ENCODE measurements around the gene SHB. TPM values are rescaled to one million over a fixed set of nuclear protein-coding genes. Genes with fewer than 3 reads are reported as not detected.

The SHB gene
- total RNA-seq, 1 donor from 2014 or later = 3.1 TPM

DNA sequence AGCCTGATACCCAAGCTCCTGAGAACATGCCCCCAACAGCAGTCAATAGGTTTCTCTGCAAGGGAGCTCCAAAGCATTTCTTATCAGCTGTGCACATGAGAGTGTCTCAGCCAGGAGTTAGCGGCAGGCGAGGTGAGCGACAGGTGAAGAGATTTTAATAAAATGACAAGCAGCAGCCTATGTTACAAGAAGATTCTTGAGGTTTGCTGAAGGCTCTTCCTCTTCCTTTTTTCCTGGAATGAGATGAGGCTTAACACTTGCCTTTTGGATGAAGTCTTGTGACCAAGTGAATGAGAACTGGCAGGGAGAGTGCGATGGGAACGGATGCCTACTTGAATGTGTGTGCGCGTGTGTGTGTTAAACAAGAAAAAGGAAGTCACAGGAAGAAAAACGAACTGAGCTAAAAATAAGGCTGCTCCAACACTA, 76.1 kb downstream of the SHB start:
- no peak overlapping the region for H3K4me3 ChIP-seq (ENCODE audit: low read length in 3 of 3)
- no peaks in the 10 kb centered on the region for H3K27me3 ChIP-seq (ENCODE audit: control insufficient read depth in 3 of 3, insufficient read depth in 3 of 3, low read length in 3 of 3)
- peak overlapping the region in 1 of 3 donors; percentile 18 for H3K9ac ChIP-seq (ENCODE audit: low read depth in 1 of 3, low read length in 3 of 3)
- no peaks in the 10 kb centered on the region for H3K9me3 ChIP-seq (ENCODE audit: control insufficient read depth in 3 of 3, low read length in 3 of 3)
- no peaks in the 10 kb centered on the region for H3K36me3 ChIP-seq (ENCODE audit: control insufficient read depth in 3 of 3, insufficient read depth in 3 of 3, low read length in 3 of 3)
- peak overlapping the region; percentile 14 for H3K27ac ChIP-seq (ENCODE audit: low read depth, low read length)
- H3K4me1 ChIP-seq (ENCODE audit: control insufficient read depth in 3 of 3, insufficient read depth in 3 of 3, low read length in 3 of 3) = peaks cover 22 to 43% (median 40%) of the 10 kb centered on the region in 3 donors

GRCh38 chr9:37990404-37991015, 78.5 kb downstream of the SHB start:
- Histone ChIP-seq H3K9me3 (ENCODE audit: control insufficient read depth in 3 of 3, low read length in 3 of 3) (no peaks in the 10 kb centered on the region), H3K9ac (ENCODE audit: low read depth in 1 of 3, low read length in 3 of 3) (no peak overlapping the region), H3K4me3 (ENCODE audit: low read length in 3 of 3) (no peak overlapping the region), H3K36me3 (ENCODE audit: control insufficient read depth in 3 of 3, insufficient read depth in 3 of 3, low read length in 3 of 3) (no peaks in the 10 kb centered on the region), H3K27me3 (ENCODE audit: control insufficient read depth in 3 of 3, insufficient read depth in 3 of 3, low read length in 3 of 3) (no peaks in the 10 kb centered on the region), H3K4me1 (ENCODE audit: control insufficient read depth in 3 of 3, insufficient read depth in 3 of 3, low read length in 3 of 3) (peaks cover 19 to 30% (median 29%) of the 10 kb centered on the region in 3 donors), H3K27ac (ENCODE audit: low read depth, low read length) (peak overlapping the region; percentile 45)

- H3K27me3 ChIP-seq (ENCODE audit: control insufficient read depth in 3 of 3, insufficient read depth in 3 of 3, low read length in 3 of 3) = no peaks in the 10 kb centered on the region
- H3K27ac ChIP-seq (ENCODE audit: low read depth, low read length) = peak overlapping the region; percentile 45
- no peaks in the 10 kb centered on the region for H3K36me3 ChIP-seq (ENCODE audit: control insufficient read depth in 3 of 3, insufficient read depth in 3 of 3, low read length in 3 of 3)
- no peak overlapping the region for H3K9ac ChIP-seq (ENCODE audit: low read depth in 1 of 3, low read length in 3 of 3)
- no peak overlapping the region for H3K4me3 ChIP-seq (ENCODE audit: low read length in 3 of 3)
- H3K9me3 ChIP-seq (ENCODE audit: control insufficient read depth in 3 of 3, low read length in 3 of 3) = no peaks in the 10 kb centered on the region
- H3K4me1 ChIP-seq (ENCODE audit: control insufficient read depth in 3 of 3, insufficient read depth in 3 of 3, low read length in 3 of 3) = peaks cover 15 to 29% (median 28%) of the 10 kb centered on the region in 3 donors
Observed at GRCh38 chr9:37989701-37990100, 79.3 kb downstream of the SHB start.

DNA sequence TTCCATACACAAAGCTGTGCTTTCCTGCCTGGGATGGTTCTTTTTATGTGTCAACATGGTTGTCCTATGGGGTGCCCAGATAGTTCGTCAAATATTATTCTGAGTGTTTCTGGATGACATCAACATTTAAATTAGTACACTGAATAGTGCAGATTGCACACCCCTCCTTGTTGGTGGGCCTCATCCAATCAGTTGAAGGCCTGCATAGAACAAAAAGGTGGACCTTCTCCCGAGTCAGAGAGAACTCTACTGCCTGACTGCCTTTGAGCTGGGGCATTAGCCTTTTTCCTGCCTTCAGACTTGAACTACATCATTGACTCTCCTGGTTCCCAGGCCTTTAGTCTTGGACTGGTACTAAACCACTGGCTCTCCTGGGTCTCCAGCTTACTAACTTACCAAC, 80.4 kb downstream of the SHB start:
- H3K9me3 ChIP-seq (ENCODE audit: control insufficient read depth in 3 of 3, low read length in 3 of 3) = no peaks in the 10 kb centered on the region
- H3K27ac ChIP-seq (ENCODE audit: low read depth, low read length) = peak overlapping the region; percentile 54
- H3K9ac ChIP-seq (ENCODE audit: low read depth in 1 of 3, low read length in 3 of 3) = no peak overlapping the region
- no peaks in the 10 kb centered on the region for H3K36me3 ChIP-seq (ENCODE audit: control insufficient read depth in 3 of 3, insufficient read depth in 3 of 3, low read length in 3 of 3)
- H3K4me3 ChIP-seq (ENCODE audit: low read length in 3 of 3) = no peak overlapping the region
- peaks cover 4 to 23% (median 19%) of the 10 kb centered on the region in 3 donors for H3K4me1 ChIP-seq (ENCODE audit: control insufficient read depth in 3 of 3, insufficient read depth in 3 of 3, low read length in 3 of 3)
- H3K27me3 ChIP-seq (ENCODE audit: control insufficient read depth in 3 of 3, insufficient read depth in 3 of 3, low read length in 3 of 3) = no peaks in the 10 kb centered on the region

- Histone ChIP-seq H3K36me3 (ENCODE audit: control insufficient read depth in 3 of 3, insufficient read depth in 3 of 3, low read length in 3 of 3) (no peaks in the 10 kb centered on the region), H3K4me3 (ENCODE audit: low read length in 3 of 3) (no peak overlapping the region), H3K9me3 (ENCODE audit: control insufficient read depth in 3 of 3, low read length in 3 of 3) (no peaks in the 10 kb centered on the region), H3K4me1 (ENCODE audit: control insufficient read depth in 3 of 3, insufficient read depth in 3 of 3, low read length in 3 of 3) (peaks cover 4 to 23% (median 18%) of the 10 kb centered on the region in 3 donors), H3K27me3 (ENCODE audit: control insufficient read depth in 3 of 3, insufficient read depth in 3 of 3, low read length in 3 of 3) (no peaks in the 10 kb centered on the region), H3K27ac (ENCODE audit: low read depth, low read length) (no peak overlapping the region), H3K9ac (ENCODE audit: low read depth in 1 of 3, low read length in 3 of 3) (peak overlapping the region in 1 of 3 donors; percentile 25)
Observed at GRCh38 chr9:37988041-37988440, 81.0 kb downstream of the SHB start.

DNA sequence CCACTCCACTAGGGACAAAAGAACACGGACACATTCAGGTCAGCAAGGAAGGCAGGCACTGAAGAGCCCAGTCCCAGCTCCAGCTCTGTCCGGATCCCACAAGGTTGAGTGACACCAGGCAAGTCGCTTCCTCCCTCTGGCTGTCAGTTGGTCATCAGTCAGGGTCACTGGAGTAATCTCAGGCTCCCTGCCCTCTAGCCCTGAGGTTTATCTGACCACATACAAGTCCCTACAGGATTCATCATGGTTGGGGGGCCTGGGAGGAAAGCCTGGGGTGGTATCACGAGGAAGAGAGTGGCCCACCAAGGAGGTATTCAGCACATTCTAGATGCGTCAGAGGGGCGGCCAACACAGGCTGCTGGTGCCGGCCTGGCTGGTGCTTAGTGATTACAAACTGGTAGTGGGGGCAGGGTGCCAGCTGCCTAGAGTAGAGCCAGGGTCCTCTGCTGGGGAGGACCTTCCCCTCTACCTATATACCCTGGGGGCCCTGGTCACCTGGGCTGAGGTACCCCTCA, 81.5 kb downstream of the SHB start:
- Histone ChIP-seq H3K36me3 (ENCODE audit: control insufficient read depth in 3 of 3, insufficient read depth in 3 of 3, low read length in 3 of 3) (no peaks in the 10 kb centered on the region), H3K4me1 (ENCODE audit: control insufficient read depth in 3 of 3, insufficient read depth in 3 of 3, low read length in 3 of 3) (peaks cover 4 to 22% (median 13%) of the 10 kb centered on the region in 3 donors), H3K4me3 (ENCODE audit: low read length in 3 of 3) (no peak overlapping the region), H3K27me3 (ENCODE audit: control insufficient read depth in 3 of 3, insufficient read depth in 3 of 3, low read length in 3 of 3) (no peaks in the 10 kb centered on the region), H3K27ac (ENCODE audit: low read depth, low read length) (no peak overlapping the region), H3K9ac (ENCODE audit: low read depth in 1 of 3, low read length in 3 of 3) (no peak overlapping the region), H3K9me3 (ENCODE audit: control insufficient read depth in 3 of 3, low read length in 3 of 3) (no peaks in the 10 kb centered on the region)

GRCh38 chr9:37986771-37987258, 82.2 kb downstream of the SHB start:
- no peak overlapping the region for H3K9ac ChIP-seq (ENCODE audit: low read depth in 1 of 3, low read length in 3 of 3)
- H3K4me3 ChIP-seq (ENCODE audit: low read length in 3 of 3) = no peak overlapping the region
- H3K27me3 ChIP-seq (ENCODE audit: control insufficient read depth in 3 of 3, insufficient read depth in 3 of 3, low read length in 3 of 3) = no peaks in the 10 kb centered on the region
- H3K4me1 ChIP-seq (ENCODE audit: control insufficient read depth in 3 of 3, insufficient read depth in 3 of 3, low read length in 3 of 3) = peaks cover 4 to 21% (median 13%) of the 10 kb centered on the region in 3 donors
- H3K36me3 ChIP-seq (ENCODE audit: control insufficient read depth in 3 of 3, insufficient read depth in 3 of 3, low read length in 3 of 3) = no peaks in the 10 kb centered on the region
- no peak overlapping the region for H3K27ac ChIP-seq (ENCODE audit: low read depth, low read length)
- no peaks in the 10 kb centered on the region for H3K9me3 ChIP-seq (ENCODE audit: control insufficient read depth in 3 of 3, low read length in 3 of 3)

DNA sequence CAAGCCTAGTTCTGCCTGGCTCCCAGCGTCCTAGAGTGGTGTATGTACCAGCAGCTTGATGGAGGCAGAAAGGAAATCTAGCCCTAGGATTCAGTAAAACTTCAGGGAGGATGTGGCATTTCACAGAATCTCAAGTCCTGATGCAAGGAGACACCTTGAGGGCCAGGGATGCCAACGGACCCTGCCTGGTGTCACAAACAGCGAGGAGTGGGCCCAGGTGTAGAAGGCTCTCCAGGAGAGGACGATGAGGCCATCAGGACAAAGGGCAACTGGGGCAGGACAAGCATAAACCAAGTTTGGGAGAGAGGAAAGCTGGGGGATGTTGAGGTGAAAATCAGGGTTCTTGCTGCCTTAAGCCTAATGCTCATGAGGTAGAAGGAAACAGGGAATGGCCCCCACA, 83.0 kb downstream of the SHB start:
- peaks cover 4 to 21% (median 13%) of the 10 kb centered on the region in 3 donors for H3K4me1 ChIP-seq (ENCODE audit: control insufficient read depth in 3 of 3, insufficient read depth in 3 of 3, low read length in 3 of 3)
- H3K9ac ChIP-seq (ENCODE audit: low read depth in 1 of 3, low read length in 3 of 3) = no peak overlapping the region
- H3K36me3 ChIP-seq (ENCODE audit: control insufficient read depth in 3 of 3, insufficient read depth in 3 of 3, low read length in 3 of 3) = no peaks in the 10 kb centered on the region
- H3K9me3 ChIP-seq (ENCODE audit: control insufficient read depth in 3 of 3, low read length in 3 of 3) = no peaks in the 10 kb centered on the region
- no peak overlapping the region for H3K27ac ChIP-seq (ENCODE audit: low read depth, low read length)
- H3K27me3 ChIP-seq (ENCODE audit: control insufficient read depth in 3 of 3, insufficient read depth in 3 of 3, low read length in 3 of 3) = no peaks in the 10 kb centered on the region
- H3K4me3 ChIP-seq (ENCODE audit: low read length in 3 of 3) = no peak overlapping the region

DNA sequence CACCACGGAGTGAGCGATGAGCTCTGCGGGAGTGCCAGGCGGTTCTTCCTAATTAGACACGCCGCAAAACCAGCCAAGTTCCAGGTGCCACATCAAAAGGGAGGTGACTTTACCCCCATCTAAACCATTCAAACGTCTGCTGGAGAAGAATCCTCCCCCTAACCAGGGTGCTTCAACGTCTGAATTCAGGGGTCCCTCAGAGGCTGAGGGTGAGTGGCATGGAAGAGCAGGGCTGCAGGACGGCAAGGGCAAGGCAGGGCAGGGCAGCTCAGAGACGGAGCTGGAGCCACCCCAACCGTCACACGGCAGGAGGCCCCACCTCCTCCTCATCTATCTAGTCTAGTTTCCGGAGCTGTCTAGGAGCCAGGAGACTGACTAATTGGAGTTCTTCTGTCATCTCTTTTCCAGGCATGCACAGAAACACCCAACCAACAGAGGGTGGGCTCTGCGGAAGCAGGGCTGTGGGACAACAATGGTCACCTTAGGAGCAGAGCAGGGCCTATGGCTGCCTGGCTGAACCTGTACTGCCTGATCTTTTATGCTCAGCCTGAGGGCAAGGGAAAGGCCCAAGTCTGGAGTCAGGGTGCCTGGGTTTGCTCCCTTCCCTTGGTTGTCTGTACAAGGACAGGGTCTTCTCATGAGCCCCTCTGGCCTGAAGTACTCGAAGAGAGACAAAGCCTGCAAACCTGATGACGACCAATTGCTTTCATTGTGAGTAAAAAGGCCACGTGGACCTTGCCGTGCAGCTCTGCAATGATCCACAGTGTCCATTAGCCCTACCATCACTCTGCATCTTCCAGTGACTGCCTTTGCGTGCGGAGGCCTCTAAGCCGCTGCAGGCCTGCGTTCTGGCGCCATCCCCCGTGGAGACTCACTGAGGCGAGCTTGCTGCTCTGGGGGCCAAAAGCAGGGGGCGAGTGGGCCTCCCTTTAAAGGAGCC, 84.1 kb downstream of the SHB start:
- Histone ChIP-seq H3K9ac (ENCODE audit: low read depth in 1 of 3, low read length in 3 of 3) (no peak overlapping the region), H3K9me3 (ENCODE audit: control insufficient read depth in 3 of 3, low read length in 3 of 3) (no peaks in the 10 kb centered on the region), H3K4me1 (ENCODE audit: control insufficient read depth in 3 of 3, insufficient read depth in 3 of 3, low read length in 3 of 3) (peaks cover 4 to 21% (median 13%) of the 10 kb centered on the region in 3 donors), H3K27ac (ENCODE audit: low read depth, low read length) (no peak overlapping the region), H3K4me3 (ENCODE audit: low read length in 3 of 3) (no peak overlapping the region), H3K36me3 (ENCODE audit: control insufficient read depth in 3 of 3, insufficient read depth in 3 of 3, low read length in 3 of 3) (no peaks in the 10 kb centered on the region), H3K27me3 (ENCODE audit: control insufficient read depth in 3 of 3, insufficient read depth in 3 of 3, low read length in 3 of 3) (no peaks in the 10 kb centered on the region)

- no peak overlapping the region for H3K27ac ChIP-seq (ENCODE audit: low read depth, low read length)
- H3K9me3 ChIP-seq (ENCODE audit: control insufficient read depth in 3 of 3, low read length in 3 of 3) = no peaks in the 10 kb centered on the region
- no peak overlapping the region for H3K9ac ChIP-seq (ENCODE audit: low read depth in 1 of 3, low read length in 3 of 3)
- H3K4me1 ChIP-seq (ENCODE audit: control insufficient read depth in 3 of 3, insufficient read depth in 3 of 3, low read length in 3 of 3) = peaks cover 4 to 20% (median 13%) of the 10 kb centered on the region in 3 donors
- no peaks in the 10 kb centered on the region for H3K27me3 ChIP-seq (ENCODE audit: control insufficient read depth in 3 of 3, insufficient read depth in 3 of 3, low read length in 3 of 3)
- H3K4me3 ChIP-seq (ENCODE audit: low read length in 3 of 3) = no peak overlapping the region
- no peaks in the 10 kb centered on the region for H3K36me3 ChIP-seq (ENCODE audit: control insufficient read depth in 3 of 3, insufficient read depth in 3 of 3, low read length in 3 of 3)
Observed at GRCh38 chr9:37984278-37984671, 84.8 kb downstream of the SHB start.
